NCI-H2196 (cell line): Measurements from ENCODE around the gene HDGF.

Experiments
- DNase-seq: peaks from one replicate; lab custom pipeline; 2025; ENCODE audit not compliant: unreplicated experiment; lab: John Stamatoyannopoulos, UW

The HDGF gene

GRCh38 chr1:156751451-156751756, at the start of gene HDGF:
Gene HDGF, minus strand, starts transcription at chr1:156751675. Its CDS starts 246 bp downstream, at chr1:156751429.
- DNase-seq = no peak

GRCh38 chr1:156797212-156797871, 45.9 kb upstream of the HDGF start:
- DNase-seq = peak; percentile 70

DNA sequence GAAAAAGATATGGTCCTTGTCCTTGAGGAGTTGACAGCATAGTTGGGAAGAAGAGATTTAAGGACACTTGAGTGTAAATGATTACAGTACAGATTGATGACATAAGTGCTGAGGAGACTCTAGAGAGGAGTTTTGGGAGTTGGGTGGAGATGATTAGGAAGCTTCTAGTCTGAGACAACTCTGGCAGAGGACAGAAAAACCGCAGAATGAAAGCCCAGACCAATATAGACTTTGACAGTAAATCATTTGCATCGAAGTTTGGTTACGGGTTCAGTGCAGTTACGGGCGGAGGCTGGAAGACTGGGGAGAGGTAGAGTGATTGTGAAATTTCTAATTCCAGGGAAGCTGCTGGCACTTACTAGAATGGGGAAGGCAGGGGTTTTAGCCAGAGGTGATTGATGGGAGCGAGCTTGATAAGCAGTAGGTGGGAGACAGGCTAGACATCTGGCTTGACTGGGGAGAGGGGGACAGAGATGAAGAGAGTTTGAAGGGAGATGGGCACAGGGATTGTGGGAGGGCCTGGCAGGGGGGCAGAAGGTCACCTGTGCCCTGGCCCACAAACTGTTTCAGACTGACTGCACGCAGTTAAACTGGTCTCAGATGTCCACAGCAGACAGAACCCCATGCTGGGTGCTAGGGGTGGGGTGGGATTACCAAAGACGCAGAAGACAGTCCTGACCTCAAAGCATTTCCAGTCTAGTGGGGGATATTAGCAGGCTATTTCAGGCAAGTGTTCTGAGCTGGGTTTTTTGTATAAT, 45.0 kb upstream of the HDGF start:
- no peak for DNase-seq

GRCh38 chr1:156795787-156796186, 44.3 kb upstream of the HDGF start:
- peak; percentile 46 for DNase-seq

- DNase-seq = no peak
These were observed 43.9 kb upstream of the HDGF start for GRCh38 chr1:156795374-156795733.

DNA sequence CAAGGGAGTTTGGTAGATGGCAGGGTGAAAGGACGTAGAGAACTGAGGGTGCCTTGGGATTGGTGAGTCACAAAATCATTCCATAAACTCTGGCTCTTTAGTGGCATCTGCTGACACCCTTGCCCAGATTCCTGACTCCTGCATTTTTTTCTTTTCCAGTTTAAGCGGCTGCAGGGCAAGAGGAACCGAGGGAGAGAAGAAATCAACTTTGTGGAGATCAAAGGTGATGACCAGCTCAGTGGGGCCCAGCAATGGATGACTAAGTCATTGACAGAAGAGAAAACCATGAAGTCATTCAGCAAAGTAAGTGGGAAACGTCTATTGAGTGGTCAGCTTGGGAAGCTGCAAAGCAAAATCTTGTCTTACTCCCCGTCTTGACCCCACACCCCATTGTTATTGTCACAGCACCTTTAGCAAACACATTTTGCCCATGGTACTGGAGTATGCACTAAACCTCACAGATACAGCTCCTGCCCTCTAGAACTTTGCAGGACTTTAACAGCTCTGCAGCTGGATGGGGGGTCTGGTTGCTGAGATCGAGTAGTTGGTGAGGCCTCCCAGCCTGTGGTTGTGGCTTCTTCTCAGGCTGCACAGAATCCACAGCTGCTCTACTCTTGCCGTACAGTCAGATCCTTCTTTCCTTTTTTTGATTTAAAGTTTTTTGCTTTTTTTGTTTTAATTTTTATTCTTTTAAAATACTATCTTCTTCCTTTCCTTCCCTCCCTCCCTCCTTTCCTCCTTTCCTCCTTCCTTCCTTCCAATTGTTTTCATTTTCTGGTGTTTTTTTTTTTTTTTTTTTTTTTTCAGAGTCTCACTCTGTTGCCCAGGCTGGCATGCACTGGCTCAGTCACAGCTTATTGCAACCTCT, 43.3 kb upstream of the HDGF start:
- DNase-seq = no peak

DNA sequence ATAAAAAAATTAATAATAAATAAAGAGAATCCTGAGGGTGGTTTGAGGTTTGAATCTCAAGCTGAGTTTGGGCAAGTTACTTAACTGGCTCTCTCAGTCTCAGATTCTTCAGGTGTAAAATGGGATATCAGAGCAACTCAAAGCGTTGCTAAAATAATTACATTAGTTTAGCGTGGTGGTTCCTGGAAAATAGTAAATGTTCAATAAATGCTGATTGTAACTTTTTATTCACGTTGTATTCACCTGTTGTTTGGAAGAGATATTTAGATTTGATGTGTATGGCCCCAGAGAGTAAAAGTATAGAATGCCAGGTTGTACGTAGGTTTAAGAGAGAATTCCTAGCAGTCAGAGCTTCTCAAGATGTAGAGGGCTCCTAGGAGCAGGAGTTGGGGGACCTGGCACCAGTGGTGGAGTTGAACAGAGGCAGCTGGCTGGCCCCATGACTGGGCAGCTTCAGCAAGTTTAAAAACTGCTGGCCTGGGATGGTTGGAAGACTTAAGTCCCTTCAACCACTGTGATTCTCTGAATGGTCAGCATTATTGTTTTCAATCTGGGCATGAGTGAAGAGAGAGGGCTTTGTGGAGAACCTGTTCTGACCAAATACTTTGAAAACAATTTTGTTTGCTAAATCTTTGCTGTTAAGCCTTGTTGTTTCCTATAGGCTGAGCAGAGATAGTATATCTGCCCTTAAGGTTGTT, 38.3 kb upstream of the HDGF start:
- no peak for DNase-seq

DNA sequence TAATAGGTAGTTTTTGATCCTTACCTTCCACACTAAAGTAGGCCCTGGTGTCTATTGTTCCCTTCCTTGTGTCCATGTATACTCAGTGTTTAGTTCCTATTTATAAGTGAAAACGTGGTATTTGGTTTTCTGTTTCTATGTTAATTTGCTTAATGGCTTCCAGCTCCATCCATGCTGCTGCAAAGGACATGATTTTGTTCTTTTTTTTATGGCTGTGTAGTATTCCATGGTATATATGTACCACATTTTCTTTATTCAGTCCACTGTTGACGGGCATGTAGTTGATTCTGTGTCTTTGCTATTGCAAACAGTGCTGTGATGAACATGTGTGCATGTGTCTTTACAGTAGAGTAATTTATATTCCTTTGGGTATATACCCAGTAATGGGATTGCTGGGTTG, 36.7 kb upstream of the HDGF start:
- no peak for DNase-seq

DNA sequence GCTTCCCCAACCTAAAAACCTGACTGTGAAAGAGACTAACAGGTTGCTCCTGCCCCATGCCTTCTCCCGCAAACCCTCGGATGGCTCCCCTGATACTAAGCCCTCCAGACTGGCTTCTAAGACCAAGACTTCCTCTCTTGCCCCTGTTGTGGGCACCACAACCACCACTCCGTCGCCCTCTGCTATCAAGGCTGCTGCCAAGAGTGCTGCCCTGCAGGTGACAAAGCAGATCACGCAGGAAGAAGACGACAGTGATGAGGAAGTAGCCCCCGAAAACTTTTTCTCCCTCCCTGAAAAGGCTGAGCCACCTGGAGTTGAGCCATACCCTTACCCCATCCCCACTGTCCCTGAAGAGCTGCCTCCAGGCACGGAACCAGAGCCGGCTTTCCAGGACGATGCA, 35.2 kb upstream of the HDGF start:
- DNase-seq = no peak

- no peak for DNase-seq
These were observed 34.0 kb upstream of the HDGF start for GRCh38 chr1:156785458-156785857.

DNA sequence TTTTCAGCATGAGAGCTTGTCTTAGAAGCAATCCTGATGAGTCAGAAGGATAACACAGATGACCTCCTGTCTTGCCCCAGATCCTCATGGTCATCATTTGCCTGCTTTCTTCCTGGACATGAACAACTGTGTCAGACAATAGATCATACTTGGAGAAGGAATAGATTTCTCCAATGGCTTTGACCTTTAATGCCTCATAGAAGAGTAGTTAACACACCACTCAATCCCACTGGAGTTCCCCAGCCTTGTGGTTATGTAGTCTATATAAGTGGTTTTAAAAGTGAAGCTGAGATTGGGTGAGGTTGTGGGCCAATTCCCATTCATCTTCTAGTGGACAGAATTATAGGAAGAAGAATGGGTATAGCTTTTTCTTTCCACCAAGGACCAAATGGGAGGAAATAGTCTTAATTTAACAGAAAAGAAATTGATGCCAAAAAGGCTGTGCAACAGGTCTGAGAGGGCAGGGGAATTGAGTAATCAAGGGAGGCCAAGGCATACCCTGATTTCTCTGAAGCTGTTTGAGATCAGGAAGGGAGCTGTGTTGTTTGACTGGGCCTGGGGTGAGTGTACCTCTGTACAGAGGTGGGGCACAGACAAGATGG, 30.2 kb upstream of the HDGF start:
- DNase-seq = no peak

- DNase-seq = no peak
These were observed 26.1 kb upstream of the HDGF start for GRCh38 chr1:156777573-156777972.

DNA sequence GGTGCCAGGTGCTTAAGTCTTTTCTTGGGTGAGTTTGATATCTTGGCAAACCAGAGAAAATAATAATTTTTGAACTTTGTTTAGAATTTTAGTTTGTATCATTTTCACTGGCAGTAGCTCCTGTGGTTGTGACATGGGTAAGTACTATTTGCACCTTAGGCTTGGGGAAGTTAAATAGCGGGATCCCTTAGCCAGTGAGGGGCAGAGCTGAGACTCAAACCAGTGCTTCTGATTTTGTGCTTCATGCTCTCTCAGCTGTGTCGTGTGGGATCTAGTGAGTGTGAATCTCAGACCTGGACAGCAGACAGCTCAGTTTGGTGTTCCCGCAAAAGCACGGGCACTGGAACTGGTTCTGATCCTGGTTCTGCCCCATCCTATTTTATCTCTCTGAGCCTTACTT, 25.5 kb upstream of the HDGF start:
- DNase-seq = no peak

DNA sequence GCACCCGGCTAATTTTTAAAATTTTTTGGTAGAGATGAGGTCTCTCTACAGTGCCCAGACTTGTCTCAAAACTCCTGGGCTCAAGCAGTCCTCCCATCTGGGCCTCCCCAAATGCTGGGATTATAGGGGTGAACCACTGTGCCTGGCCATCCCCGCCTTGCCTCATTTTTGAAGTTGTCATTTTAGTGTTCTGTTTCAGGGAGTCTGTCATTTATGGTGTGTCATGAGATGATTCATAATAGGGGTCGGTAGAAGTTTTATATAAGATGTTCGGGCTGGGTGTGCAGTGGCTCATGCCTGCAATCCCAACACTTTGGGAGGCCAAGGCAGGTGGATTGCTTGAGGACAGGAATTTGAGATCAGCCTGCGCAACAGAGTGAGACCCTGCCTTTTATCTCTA, 24.3 kb upstream of the HDGF start:
- DNase-seq = no peak

DNA sequence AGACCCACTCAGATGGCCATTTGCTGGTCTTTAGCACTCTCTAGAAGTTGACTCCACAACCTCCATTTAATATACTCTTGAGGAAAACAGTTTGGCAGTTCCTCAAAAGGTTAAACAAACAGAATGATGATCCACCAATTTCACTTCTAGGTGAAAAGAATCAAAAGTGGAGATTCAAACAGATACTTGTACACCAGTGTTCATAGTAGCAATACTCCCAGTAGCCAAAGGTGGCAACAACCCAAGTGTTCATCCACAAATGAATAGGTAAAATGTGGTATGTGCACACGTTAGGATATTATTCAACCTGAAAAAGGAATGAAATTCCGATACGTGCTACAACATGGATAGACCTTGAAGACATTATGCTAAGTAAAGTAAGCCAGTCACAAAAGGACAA, 22.1 kb upstream of the HDGF start:
- no peak for DNase-seq

DNA sequence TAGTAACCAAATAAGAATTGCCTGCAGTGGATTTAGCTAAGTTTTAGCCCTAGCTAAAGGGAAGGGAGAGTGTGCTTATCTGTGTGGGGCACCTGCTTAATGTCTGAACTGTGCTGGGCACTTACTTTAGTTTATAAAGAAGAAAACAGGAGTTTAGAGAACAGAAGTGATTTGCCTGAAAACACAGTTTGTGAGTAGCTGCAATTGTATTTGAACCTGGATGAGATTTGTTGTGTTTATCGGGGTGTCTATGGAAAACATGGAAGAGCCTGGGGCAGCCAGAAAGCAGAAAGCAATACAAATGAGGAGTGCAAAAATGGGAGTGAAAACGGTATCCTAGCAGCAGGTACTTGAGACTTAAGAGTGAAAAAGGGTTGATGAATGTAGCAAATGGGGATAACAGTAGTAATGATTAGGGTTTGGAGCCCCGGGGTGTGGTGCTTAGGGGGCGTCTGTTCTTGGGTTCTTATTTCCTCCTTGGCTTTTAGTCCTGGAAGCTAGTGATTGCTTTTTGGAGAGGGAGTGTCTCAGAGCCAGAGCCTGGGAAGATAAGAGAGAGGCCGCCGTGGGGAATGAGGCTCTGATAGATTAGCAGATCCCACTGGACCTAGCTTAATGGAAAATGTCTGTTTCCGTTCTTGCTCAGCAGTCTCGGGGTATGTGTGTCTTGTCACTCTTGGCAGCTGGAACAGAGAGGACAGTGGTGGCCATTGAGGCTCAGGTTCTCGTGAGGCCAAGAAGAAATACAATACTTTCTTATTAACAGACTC, 21.4 kb upstream of the HDGF start:
- DNase-seq = no peak

DNA sequence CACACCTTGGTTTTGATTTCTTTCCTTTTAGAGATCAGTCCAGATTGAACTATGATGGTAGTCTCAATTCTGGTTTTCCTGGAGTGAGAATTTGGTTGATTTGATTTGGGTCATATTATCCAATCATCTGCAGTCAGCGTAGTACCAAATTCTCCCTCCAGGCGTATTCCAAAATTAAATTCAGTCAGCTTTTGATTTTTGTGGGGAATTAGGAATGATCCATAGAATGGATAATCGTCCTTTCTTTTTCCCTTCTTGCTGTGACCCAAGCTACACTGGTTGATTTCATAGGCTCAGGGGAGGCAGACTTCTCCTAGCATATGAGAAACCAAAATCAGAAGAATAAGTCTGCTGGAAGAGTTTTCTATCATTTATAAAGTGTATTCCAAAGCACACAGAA, 20.7 kb upstream of the HDGF start:
- no peak for DNase-seq

GRCh38 chr1:156768610-156769295, 17.3 kb upstream of the HDGF start:
- no peak for DNase-seq

DNA sequence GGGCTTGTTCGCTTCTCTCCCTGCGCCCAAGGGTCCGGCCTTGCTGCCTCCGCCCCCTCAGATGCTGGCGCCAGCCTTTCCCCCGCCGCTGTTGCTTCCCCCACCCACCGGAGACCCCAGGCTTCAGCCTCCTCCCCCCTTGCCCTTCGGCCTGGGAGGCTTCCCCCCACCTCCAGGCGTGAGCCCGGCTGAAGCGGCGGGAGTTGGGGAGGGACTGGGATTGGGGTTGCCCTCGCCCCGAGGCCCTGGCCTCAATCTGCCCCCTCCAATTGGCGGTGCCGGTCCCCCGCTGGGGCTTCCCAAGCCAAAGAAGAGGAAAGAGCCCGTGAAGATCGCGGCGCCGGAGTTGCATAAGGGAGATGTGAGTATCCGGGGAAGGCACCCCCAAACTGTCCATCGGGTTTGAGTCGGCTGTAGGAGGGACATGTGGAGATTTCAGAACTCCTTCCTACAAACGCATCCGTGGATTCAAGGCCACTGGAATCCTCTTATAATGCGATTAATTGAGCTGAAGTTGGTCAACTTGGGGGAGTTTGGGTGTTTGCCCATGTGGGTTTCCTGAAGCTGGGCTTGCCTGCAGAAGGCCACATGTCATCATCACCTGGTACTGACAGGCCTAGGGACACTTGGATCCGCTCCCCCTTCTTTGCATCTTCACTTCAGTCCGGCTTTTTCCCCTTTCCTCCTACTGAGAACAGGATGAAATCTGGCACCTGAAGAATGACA, 16.6 kb upstream of the HDGF start:
- no peak for DNase-seq
